ENCODE results near the gene NES.

The NES gene

GRCh38 chr1:156693848-156694689 lies 16.9 kb upstream of the NES start:
- H3K27ac ChIP-seq: no peak overlapping the region
- TF ChIP-seq ZFX (IDR thresholded peaks at IDR 0.05; ENCODE audit: borderline replicate concordance): no peak
- no peak for TF ChIP-seq CTCF (IDR thresholded peaks at IDR 0.05)

DNA sequence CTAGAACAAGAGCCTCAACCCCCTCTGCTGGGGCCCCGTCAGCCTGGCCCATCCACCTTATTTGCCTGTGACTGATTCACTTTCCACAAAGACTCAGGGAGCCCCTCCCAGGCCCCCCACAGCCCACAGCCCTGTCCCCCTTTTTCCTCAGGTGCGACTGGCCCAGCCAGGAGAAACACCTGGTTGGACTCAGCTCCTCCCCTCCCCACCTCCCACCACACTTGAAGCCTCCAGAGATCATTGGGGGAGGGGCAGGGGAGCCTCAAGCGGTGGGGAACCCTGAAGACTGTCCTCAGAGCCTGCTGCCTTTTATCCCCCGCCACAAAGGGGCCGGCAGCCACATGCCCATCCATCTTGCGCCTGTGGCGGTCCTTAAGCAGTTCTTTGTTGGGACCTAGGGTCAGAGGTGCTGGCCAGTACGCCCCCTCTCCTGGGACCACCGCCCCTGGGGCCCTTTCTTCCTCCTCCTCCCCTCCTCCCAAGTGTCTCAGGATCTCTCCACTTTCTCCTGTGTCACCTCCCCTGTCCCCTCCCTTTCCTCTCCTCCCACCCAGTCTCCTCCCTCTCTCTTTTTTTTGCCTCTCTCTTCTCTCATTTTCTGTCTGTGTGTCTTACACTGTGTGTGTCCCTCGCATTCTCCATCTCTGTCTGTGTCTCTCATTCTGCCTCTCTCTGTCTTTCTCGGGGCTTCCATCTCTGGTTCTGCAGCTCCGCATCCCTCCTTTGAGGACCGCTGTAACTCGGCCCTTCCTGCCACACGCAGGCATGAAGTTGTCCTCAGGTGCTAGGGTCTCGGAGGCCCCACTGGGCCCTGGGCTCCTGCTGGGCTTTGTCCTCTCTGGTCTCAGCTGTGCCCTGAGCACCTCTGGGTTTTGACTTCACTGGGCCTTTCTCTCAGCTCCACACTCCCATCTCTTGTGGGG lies 16.0 kb upstream of the NES start:
- TF ChIP-seq CTCF (IDR thresholded peaks at IDR 0.05) (no peak), ZFX (IDR thresholded peaks at IDR 0.05; ENCODE audit: borderline replicate concordance) (no peak)
- no peak overlapping the region for H3K27ac ChIP-seq

GRCh38 chr1:156692441-156692924 lies 15.3 kb upstream of the NES start:
- no peak overlapping the region for H3K27ac ChIP-seq
- TF ChIP-seq ZFX (IDR thresholded peaks at IDR 0.05; ENCODE audit: borderline replicate concordance): no peak
- TF ChIP-seq CTCF (IDR thresholded peaks at IDR 0.05): no peak

- no peak overlapping the region for H3K27ac ChIP-seq
These were observed 14.6 kb upstream of the NES start for GRCh38 chr1:156691665-156692440.

GRCh38 chr1:156691191-156691590 lies 14.0 kb upstream of the NES start:
- TF ChIP-seq CTCF (IDR thresholded peaks at IDR 0.05) (no peak), ZFX (IDR thresholded peaks at IDR 0.05; ENCODE audit: borderline replicate concordance) (no peak)
- H3K27ac ChIP-seq: no peak overlapping the region

More at GRCh38 chr1:156691665-156692440, 14.6 kb upstream of the NES start:
- no peak for TF ChIP-seq CTCF (IDR thresholded peaks at IDR 0.05)

DNA sequence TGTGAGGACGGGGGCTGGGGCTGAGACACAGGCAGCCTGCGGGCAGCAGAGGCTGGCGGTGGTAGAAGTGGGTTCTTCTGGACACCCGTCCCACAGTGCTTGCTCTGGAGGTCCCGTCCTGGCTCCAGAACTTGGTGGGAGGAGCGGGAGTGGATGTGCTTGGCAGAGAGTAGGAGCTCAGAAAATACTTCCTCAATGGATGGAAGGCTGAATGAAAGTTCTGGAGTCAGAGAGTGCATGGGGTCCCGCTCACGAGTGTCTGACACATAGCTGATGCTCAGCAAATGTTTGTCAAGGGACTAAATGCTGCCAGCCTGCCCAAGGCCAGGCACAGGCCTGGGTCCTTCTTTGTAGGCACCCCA lies 13.4 kb upstream of the NES start:
- TF ChIP-seq ZFX (IDR thresholded peaks at IDR 0.05; ENCODE audit: borderline replicate concordance): no peak
- no peak for TF ChIP-seq CTCF (IDR thresholded peaks at IDR 0.05)

More for the DNA sequence above, 13.4 kb upstream of the NES start:
- H3K27ac ChIP-seq: no peak overlapping the region
